GM12801 (cell line): ENCODE data around the gene AMFR.

Experiments
- TF ChIP-seq, protein P1 (sequence below): IDR thresholded peaks from one replicate; pipeline ENCODE4 v1.5.1; 2011; ENCODE audit warnings: control low read depth; ENCODE audit not compliant: insufficient read length; ENCODE audit errors: extremely low read depth

AMFR gene

DNA sequence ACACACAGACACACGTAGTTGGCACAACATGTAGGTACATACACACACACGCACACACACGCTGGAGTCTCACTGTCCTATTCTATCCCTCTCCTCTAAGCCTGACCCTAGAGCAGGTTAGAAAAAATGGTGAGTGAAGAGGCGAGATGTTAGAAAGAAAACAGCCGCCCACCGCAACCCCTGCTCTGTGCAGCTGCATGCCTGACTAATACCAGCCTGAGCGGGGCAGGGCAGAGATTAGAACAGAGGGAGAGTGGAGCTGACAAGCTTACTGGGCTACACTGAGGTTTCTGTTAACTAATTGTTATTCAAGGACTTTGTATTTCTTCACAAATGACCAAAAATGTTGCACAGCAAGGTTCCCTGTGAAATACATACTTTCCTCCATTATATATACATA, 59.8 kb downstream of the AMFR start:
- TF ChIP-seq, protein P1, sequence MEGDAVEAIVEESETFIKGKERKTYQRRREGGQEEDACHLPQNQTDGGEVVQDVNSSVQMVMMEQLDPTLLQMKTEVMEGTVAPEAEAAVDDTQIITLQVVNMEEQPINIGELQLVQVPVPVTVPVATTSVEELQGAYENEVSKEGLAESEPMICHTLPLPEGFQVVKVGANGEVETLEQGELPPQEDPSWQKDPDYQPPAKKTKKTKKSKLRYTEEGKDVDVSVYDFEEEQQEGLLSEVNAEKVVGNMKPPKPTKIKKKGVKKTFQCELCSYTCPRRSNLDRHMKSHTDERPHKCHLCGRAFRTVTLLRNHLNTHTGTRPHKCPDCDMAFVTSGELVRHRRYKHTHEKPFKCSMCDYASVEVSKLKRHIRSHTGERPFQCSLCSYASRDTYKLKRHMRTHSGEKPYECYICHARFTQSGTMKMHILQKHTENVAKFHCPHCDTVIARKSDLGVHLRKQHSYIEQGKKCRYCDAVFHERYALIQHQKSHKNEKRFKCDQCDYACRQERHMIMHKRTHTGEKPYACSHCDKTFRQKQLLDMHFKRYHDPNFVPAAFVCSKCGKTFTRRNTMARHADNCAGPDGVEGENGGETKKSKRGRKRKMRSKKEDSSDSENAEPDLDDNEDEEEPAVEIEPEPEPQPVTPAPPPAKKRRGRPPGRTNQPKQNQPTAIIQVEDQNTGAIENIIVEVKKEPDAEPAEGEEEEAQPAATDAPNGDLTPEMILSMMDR = no peak

DNA sequence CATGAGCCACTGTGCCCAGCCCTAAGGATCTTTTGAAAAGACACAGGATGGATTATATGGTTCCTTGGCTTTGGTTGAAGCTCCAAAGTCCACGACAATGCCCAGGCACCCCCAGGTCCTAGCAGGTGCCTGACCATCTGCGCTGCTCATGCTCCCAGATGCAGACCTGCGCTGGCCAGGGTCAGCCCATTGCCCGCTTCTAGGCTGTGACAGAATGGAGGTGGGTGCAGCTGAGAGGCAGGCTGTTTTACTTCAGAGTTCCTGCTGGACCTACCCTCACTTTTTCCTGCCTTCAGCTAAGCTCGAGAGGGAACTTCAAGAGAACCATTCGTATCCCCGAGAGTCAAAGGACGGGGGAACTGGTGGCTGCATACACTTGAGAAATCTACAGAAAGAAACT, 60.5 kb downstream of the AMFR start:
- TF ChIP-seq, protein P1 = no peak

DNA sequence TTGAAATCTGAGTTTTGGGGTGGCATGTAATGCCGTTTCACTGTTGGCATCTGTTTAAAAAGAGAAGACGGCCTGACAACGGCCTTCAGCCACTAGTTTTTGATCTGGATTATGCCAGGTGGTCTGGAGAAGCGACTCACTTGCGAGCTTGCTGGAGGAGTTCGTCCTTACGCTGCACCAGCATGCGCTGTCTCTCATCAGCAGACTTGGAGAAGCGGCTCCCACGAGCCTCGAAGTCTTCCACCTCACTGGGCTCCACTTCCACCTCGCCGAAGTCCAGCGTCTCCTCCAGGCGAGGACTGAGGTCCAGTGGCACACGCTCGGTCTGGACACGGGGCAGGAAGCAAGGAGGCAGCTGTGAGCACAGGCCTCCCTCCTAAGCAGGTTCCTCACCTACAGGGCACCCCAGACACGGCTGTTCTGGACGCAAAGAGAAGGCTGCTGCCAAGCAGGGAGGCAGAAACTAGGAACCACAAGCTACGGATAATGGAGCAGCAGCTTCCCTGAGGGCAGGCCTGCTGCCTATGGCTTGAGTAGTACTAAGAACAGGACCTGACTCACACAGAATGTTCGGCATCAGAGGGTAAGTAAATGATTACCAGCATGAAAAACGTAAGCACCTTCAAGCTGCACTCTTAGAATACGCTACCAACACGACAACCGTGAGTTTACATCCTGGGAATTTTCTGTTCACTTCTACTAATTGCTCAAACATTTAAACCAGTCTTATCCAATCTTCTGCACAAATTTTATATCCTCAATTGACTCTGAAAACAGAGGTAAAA, 61.4 kb downstream of the AMFR start:
- TF ChIP-seq, protein P1 = no peak

DNA sequence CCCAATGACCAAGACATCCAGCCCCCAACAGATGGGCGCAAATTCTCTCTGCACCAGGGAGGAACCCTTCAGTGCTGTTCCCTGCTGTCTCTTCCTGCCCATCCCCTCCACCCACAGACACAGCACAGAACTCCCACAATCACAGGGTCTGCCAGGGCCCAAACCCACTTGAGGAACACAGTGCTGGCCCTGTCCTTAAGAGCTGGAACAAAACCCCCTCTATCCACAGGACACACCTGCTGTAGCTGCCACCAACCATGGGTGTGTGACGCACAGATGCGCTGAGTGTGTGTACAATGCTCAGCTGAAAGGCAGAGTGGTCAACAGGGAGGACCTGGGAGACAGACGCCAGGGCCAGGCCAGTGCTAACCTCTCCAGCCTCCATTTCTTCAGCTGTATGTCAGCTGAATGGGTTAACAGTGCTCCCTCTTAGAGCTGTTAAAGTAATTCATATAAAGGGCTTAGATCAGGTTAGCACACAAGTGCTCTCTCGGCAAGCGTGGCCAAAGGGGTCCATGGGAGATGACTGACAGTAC, 62.1 kb downstream of the AMFR start:
- TF ChIP-seq, protein P1 = no peak

DNA sequence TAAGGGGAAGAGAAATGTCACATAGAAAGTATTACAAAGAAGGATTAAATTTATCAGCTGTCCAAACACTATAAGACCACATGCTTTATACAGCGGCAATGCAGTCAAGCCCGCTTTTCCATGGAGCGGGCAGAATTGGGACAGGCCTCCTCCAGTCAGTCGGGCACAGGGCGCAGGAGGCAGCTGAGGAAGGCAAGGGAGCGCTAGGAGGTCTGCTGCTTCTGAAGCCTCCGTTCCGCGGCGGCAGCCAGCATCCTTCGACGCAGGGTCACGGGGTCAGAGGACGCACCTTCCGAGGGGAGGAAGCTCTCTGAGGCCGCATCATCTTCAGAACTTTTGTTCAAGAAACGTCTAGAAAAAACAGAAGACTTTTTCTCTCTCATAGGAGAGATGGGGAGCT, 62.6 kb downstream of the AMFR start:
- TF ChIP-seq, protein P1 = no peak

DNA sequence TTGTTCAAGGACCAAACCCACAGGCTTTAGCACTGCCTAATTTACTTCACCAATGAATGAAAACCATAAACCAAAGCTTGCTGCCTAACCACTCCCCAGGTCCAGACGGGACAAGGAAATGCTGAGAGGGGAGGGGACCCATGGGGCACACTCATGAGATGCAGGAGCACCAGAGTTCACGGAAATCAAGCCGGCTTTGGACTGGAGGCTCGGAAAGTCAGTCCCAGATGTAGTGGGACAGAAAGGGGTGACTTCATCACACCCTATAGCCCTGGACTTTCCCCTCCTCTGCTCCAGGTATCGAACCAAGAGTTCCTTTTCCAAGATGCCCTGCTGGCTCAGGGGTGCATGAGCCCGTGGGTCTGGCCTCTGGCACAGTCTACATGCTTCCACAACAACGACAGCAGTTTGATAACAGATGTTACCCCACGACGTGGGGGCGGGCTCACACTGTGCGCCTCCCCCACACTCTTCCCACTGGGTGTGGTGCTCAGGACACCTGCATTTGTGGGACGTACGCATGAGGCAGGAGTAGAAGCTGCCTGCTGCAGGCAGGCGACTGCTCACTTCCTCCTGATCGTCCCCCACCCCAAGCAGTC, 63.2 kb downstream of the AMFR start:
- TF ChIP-seq, protein P1 = no peak

DNA sequence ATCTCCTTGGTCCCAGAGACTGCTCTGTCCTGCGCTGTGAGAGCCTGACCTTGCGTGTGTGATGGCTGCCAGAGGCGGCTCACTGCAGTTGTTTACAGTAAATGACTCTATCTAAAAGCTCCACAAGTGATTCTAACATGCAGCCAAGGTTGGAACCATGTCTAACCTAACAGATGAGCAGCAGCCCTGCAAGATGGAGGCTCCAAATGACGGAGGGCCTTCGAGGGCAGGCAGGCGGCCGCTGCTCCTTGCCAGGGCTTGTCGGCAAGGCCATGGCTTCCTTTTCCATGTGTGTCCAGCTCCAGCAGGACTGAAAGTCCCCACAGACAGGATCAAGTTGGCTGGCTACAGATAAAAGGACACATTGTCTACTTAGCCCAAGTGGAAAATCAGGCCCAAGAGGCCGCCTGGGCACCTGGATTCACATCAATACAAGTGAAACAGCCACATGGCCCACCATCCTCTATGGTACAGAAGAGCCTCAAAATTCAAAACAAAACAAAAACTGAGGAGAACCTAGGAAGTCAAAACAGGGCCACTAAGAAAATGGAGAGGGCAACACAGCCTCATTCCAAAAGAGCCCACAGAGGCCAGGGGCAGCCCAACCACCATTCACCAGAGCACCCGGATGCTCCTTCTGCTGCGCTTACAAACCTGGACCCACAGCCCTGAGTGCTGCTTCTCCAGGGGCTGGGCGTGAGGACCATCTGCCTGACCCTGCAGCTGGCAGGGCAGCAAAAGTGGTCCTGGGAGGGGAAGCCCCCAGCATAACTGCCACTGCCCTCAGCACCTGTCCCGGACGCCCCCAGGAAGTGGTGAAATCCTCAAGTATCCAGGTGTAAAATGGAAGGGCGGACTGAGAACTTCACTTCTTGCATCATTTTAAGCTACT, 65.0 kb downstream of the AMFR start:
- TF ChIP-seq, protein P1 = no peak
